Mucosa of rectum (tissue), 2 donors: ENCODE data around the gene USP48.
A peak's percentile ranks its signal among the peaks of the same experiment; 100 is the strongest.

Experiments
- H3K27ac ChIP-seq, 2 donors: one replicate each; pipeline ENCODE4 v1.7.0; 2013; ENCODE audit warnings: inconsistent platforms in 2 of 2, low read depth in 2 of 2, low read length in 2 of 2
- H3K27me3 ChIP-seq, 2 donors: one replicate each; pipeline ENCODE4 v1.7.0; 2013; ENCODE audit warnings: low read length in 2 of 2; ENCODE audit not compliant: control insufficient read depth in 2 of 2, insufficient read depth in 2 of 2
- H3K36me3 ChIP-seq, 2 donors: one replicate each; pipeline ENCODE4 v1.7.0; 2013; ENCODE audit warnings: low read length in 2 of 2; ENCODE audit not compliant: control insufficient read depth in 2 of 2, insufficient read depth in 2 of 2
- H3K4me1 ChIP-seq, 2 donors: one replicate each; pipeline ENCODE4 v1.7.0; 2013; ENCODE audit warnings: low read length in 2 of 2, mild to moderate bottlenecking in 1 of 2; ENCODE audit not compliant: control insufficient read depth in 2 of 2, insufficient read depth in 2 of 2
- H3K4me3 ChIP-seq, 2 donors: one replicate each; pipeline ENCODE4 v1.7.0; 2013; ENCODE audit warnings: low read length in 2 of 2
- H3K9ac ChIP-seq, 2 donors: one replicate each; pipeline ENCODE4 v1.7.0; 2013; ENCODE audit warnings: low read length in 2 of 2, low read depth in 1 of 2, mild to moderate bottlenecking in 1 of 2
- H3K9me3 ChIP-seq, 2 donors: one replicate each; pipeline ENCODE4 v1.7.0; 2013; ENCODE audit warnings: low read length in 2 of 2; ENCODE audit not compliant: control insufficient read depth in 2 of 2
- donor health status: healthy.
- donor health status: Normal muscosa, but diverticular disease.

The USP48 gene

GRCh38 chr1:21815724-21816321, 32.9 kb upstream of the USP48 start:
- no peaks in the 10 kb centered on the region for H3K4me1 ChIP-seq
- no peak overlapping the region for H3K9ac ChIP-seq
- no peak overlapping the region for H3K4me3 ChIP-seq
- H3K9me3 ChIP-seq, result no peaks in the 10 kb centered on the region
- no peak overlapping the region for H3K27ac ChIP-seq
- peaks cover 0 to 2% of the 10 kb centered on the region in 2 donors for H3K27me3 ChIP-seq
- H3K36me3 ChIP-seq, result no peaks in the 10 kb centered on the region

- peak overlapping the region in 1 of 2 donors; percentile 50 for H3K4me3 ChIP-seq
- H3K36me3 ChIP-seq, result no peaks in the 10 kb centered on the region
- peaks cover 0 to 2% of the 10 kb centered on the region in 2 donors for H3K27me3 ChIP-seq
- no peaks in the 10 kb centered on the region for H3K4me1 ChIP-seq
- no peak overlapping the region for H3K9ac ChIP-seq
- no peak overlapping the region for H3K27ac ChIP-seq
- H3K9me3 ChIP-seq, result no peaks in the 10 kb centered on the region
Measured at GRCh38 chr1:21814981-21815582, 32.1 kb upstream of the USP48 start.

- Histone ChIP-seq H3K9ac (peak overlapping the region in 1 of 2 donors; percentile 38), H3K36me3 (no peaks in the 10 kb centered on the region), H3K27ac (no peak overlapping the region), H3K4me3 (peak overlapping the region; percentile 46 to 50), H3K9me3 (no peaks in the 10 kb centered on the region), H3K27me3 (peaks cover 0 to 2% of the 10 kb centered on the region in 2 donors), H3K4me1 (no peaks in the 10 kb centered on the region)
Measured at GRCh38 chr1:21814241-21814918, 31.4 kb upstream of the USP48 start.

- Histone ChIP-seq H3K27ac (no peak overlapping the region), H3K9ac (no peak overlapping the region), H3K9me3 (no peaks in the 10 kb centered on the region), H3K36me3 (no peaks in the 10 kb centered on the region), H3K4me3 (no peak overlapping the region), H3K27me3 (peaks cover 0 to 2% of the 10 kb centered on the region in 2 donors), H3K4me1 (no peaks in the 10 kb centered on the region)
Measured at GRCh38 chr1:21813542-21813941, 30.6 kb upstream of the USP48 start.

GRCh38 chr1:21811875-21812305, 28.9 kb upstream of the USP48 start, which contains the start of gene LDLRAD2:
TSS of gene LDLRAD2 (plus strand) at chr1:21812265. CDS start at chr1:21812452, 187 bp downstream.
- peaks cover 0 to 2% of the 10 kb centered on the region in 2 donors for H3K27me3 ChIP-seq
- H3K4me3 ChIP-seq, result no peak within 1 kb of the TSS
- no peaks in the 10 kb centered on the region for H3K36me3 ChIP-seq
- H3K9ac ChIP-seq, result no peak within 1 kb of the TSS
- H3K4me1 ChIP-seq, result no peaks in the 10 kb centered on the region
- H3K27ac ChIP-seq, result no peak within 1 kb of the TSS
- H3K9me3 ChIP-seq, result no peaks in the 10 kb centered on the region

- Histone ChIP-seq H3K27ac (no peak overlapping the region), H3K36me3 (no peaks in the 10 kb centered on the region), H3K9me3 (no peaks in the 10 kb centered on the region), H3K9ac (no peak overlapping the region), H3K4me3 (no peak overlapping the region), H3K4me1 (no peaks in the 10 kb centered on the region), H3K27me3 (no peaks in the 10 kb centered on the region)
Measured at GRCh38 chr1:21804536-21804935, 21.6 kb upstream of the USP48 start.

GRCh38 chr1:21801100-21801499, 18.2 kb upstream of the USP48 start:
- Histone ChIP-seq H3K4me3 (no peak overlapping the region), H3K27me3 (no peaks in the 10 kb centered on the region), H3K9ac (no peak overlapping the region), H3K36me3 (no peaks in the 10 kb centered on the region), H3K4me1 (no peaks in the 10 kb centered on the region), H3K9me3 (no peaks in the 10 kb centered on the region), H3K27ac (no peak overlapping the region)

- no peak overlapping the region for H3K4me3 ChIP-seq
- H3K9ac ChIP-seq, result no peak overlapping the region
- no peaks in the 10 kb centered on the region for H3K4me1 ChIP-seq
- H3K9me3 ChIP-seq, result peaks cover 0 to 5% of the 10 kb centered on the region in 2 donors
- H3K27ac ChIP-seq, result no peak overlapping the region
- H3K27me3 ChIP-seq, result no peaks in the 10 kb centered on the region
- no peaks in the 10 kb centered on the region for H3K36me3 ChIP-seq
Measured at GRCh38 chr1:21799730-21800129, 16.8 kb upstream of the USP48 start.

GRCh38 chr1:21795075-21795474, 12.1 kb upstream of the USP48 start:
- Histone ChIP-seq H3K27me3 (no peaks in the 10 kb centered on the region), H3K36me3 (no peaks in the 10 kb centered on the region), H3K4me3 (no peak overlapping the region), H3K4me1 (no peaks in the 10 kb centered on the region), H3K27ac (no peak overlapping the region), H3K9ac (no peak overlapping the region), H3K9me3 (peaks cover 0 to 5% of the 10 kb centered on the region in 2 donors)

GRCh38 chr1:21794656-21795055, 11.7 kb upstream of the USP48 start:
- Histone ChIP-seq H3K27ac (no peak overlapping the region), H3K4me3 (no peak overlapping the region), H3K4me1 (no peaks in the 10 kb centered on the region), H3K27me3 (no peaks in the 10 kb centered on the region), H3K36me3 (no peaks in the 10 kb centered on the region), H3K9me3 (peaks cover 0 to 5% of the 10 kb centered on the region in 2 donors), H3K9ac (no peak overlapping the region)
